ENCODE results near the gene ALOX5.

GRCh38 chr10:45468079-45468478, 94.1 kb downstream of the ALOX5 start:
- no peak for TF ChIP-seq CTCF (conservative IDR thresholded peaks at IDR 0.05; ENCODE audit: low read length)
- no peak for TF ChIP-seq EZH2phosphoT487 (IDR thresholded peaks at IDR 0.05; ENCODE audit: borderline replicate concordance)
